Ishikawa (cell line): ENCODE results near the gene LBR.

ENCODE experiments used
- CEBPB ChIP-seq: IDR thresholded peaks from 2 replicates; pipeline ENCODE4 v1.6.1; 2012
- FOXM1 ChIP-seq: IDR thresholded peaks from 2 replicates; pipeline ENCODE4 v1.6.1; 2012; ENCODE audit warnings: low read depth, borderline replicate concordance
- NFIC ChIP-seq: IDR thresholded peaks from 2 replicates; pipeline ENCODE4 v1.6.1; 2012
- RAD21 ChIP-seq: IDR thresholded peaks from 2 replicates; pipeline ENCODE4 v1.6.1; 2012; ENCODE audit warnings: low read depth
- TCF12 ChIP-seq: IDR thresholded peaks from 2 replicates; pipeline ENCODE4 v1.6.1; 2012; ENCODE audit warnings: low read depth

DNA sequence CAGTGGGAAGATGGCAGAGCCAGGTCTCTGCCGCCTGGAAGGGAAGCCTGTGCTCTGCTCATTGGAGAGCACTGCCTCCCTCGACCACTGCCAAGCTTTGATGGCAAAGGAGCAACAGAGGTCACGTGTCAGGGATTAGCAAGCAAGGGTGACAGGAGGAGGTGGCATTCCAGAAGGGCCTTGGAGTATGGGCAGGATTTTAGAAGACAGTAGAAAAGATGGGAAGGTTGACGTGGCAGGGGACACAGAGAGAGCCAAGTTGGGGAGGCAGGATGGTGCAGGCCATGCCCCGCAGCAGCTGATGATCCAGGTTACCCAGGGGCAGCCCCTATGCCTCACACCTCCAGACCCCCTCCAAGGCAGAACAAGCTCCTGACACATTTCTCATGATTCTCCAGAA lies 21.9 kb upstream of the LBR start:
- no peak for TF ChIP-seq NFIC
- no peak for TF ChIP-seq FOXM1
- TF ChIP-seq RAD21: no peak
- no peak for TF ChIP-seq CEBPB
- no peak for TF ChIP-seq TCF12
